GM18861 (cell line): ENCODE results near the gene SEMA6D.

Experiments
- ATAC-seq: cut with Tn5 transposase; IDR thresholded peaks from one replicate; pipeline ENCODE4 v1.9.1; 2021; ENCODE audit not compliant: unreplicated experiment

The SEMA6D gene, protein sequence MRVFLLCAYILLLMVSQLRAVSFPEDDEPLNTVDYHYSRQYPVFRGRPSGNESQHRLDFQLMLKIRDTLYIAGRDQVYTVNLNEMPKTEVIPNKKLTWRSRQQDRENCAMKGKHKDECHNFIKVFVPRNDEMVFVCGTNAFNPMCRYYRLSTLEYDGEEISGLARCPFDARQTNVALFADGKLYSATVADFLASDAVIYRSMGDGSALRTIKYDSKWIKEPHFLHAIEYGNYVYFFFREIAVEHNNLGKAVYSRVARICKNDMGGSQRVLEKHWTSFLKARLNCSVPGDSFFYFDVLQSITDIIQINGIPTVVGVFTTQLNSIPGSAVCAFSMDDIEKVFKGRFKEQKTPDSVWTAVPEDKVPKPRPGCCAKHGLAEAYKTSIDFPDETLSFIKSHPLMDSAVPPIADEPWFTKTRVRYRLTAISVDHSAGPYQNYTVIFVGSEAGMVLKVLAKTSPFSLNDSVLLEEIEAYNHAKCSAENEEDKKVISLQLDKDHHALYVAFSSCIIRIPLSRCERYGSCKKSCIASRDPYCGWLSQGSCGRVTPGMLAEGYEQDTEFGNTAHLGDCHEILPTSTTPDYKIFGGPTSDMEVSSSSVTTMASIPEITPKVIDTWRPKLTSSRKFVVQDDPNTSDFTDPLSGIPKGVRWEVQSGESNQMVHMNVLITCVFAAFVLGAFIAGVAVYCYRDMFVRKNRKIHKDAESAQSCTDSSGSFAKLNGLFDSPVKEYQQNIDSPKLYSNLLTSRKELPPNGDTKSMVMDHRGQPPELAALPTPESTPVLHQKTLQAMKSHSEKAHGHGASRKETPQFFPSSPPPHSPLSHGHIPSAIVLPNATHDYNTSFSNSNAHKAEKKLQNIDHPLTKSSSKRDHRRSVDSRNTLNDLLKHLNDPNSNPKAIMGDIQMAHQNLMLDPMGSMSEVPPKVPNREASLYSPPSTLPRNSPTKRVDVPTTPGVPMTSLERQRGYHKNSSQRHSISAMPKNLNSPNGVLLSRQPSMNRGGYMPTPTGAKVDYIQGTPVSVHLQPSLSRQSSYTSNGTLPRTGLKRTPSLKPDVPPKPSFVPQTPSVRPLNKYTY

DNA sequence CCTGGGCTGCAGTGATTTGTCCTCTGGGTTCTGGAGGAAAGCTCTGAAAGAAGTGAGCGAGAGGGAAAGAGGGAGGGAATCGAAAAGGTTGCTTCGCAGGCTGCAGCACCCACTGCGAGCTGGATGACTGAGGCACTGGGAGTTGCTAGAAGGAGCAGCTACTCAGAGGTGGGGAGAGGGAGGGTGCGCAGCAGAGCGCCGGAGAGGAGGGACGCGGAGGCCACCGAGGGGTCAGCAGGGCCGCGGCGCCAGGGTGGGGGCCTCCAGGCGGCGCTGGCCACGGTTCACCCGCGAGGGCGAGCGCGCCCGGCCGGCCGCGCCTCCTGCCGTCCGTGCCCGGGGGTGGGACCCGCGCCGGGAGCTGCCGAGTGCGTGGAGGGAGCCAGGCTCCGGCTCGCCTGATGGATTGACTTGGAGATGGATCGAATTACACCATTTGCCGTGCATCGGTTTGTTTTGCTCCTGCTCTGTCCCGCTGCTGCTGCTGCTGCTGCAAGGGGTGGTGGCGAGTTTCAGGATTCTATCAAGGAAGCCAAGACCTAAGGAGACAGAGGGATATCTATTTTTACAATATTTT, at the start of gene SEMA6D:
Gene SEMA6D (plus strand): TSS at position 470 of the 577 bp plus-strand sequence. CDS start 42,294 bp downstream, outside the sequence.
- ATAC-seq, result no peak

DNA sequence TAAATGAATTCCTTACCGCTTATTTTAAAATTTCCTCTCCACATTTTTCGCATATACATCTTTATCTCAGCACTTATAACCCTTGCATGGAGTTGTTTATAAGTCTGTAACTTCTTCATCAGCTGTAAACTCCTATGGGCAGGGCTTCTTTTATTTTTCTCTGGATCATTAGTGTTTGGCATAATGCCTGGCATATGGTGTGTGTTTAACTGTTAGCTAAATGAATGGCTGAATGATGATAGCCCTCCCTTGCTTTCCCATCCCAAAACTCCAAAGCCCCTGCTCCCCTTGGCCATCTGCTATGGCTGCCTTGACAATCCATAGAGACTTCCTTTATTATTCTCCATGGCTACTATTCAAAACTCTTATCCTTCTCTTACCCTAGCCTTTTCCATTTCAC, 48.1 kb upstream of the SEMA6D start:
- ATAC-seq, result no peak

DNA sequence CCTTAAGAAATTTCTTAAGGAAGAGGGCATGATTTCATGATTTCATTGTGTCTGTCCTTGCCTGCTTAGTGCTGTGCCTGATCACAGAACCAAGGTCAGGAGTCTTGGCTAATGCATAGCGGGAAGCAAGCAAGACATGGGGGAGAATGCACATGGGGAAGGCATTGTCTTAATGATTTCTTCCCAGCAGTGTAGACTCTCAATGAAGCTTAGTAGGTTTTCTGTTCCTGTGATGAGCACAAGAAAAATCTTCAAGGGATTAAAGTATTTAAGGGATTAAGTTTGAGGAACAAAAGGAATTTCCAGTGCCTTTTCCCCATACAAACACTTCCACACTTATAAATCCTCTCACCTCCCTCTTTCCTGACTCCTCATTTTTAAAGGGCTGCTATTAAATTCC, 46.9 kb upstream of the SEMA6D start:
- no peak for ATAC-seq

DNA sequence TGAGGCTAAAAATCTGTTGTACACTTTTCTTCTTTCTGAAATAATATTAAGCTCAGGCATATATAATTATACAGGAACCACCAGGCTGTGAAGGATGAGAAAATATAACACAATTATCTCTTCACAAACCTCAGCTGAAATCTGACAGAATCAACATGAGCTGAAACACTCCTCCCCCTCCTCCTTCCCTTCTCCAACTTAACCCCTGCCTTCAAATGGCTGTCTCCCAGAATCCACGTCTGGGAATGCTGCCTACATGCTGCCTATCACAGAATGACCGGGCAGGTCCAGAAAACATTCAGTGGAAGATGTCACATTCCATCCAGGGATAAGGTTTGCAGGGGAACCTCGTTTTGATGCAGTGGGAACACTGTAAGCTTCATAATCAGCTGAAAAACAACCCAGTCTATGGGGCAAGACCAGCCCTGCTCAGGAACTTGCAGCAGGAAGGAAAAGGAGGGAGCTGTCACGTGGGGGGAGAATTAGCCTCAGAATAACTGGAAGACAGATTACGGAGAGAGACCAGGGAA, 44.0 kb upstream of the SEMA6D start:
- no peak for ATAC-seq

DNA sequence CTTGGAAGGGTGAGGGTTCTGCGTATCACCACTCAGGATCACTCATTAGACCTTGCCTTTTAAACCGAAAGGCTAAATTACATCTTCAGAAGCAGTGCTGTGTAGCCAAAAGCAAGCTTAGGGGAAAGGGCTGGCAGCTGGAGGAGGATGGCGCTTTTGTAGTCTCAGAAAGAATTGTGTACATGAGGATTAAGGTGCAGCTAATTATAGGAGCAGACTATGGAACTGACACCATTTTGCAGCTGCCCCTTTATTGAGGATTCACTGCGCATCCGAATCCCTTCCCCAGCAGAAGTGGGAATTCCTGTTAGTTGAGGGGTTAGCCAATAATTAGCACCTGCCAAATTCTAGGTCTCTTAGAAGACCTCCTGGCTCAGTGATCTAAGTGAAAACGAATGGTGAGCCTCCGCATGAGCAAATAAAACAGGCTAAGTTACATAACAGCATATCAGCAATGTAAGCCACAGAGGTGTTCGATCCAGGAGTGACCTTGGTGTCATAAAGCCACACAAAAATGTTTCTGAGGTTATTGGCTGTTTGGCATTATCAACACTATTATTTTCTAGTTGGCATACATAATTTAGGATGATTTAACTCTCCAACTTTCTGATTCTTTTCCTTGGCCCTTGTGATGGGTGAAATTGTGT, 42.6 kb upstream of the SEMA6D start:
- no peak for ATAC-seq

DNA sequence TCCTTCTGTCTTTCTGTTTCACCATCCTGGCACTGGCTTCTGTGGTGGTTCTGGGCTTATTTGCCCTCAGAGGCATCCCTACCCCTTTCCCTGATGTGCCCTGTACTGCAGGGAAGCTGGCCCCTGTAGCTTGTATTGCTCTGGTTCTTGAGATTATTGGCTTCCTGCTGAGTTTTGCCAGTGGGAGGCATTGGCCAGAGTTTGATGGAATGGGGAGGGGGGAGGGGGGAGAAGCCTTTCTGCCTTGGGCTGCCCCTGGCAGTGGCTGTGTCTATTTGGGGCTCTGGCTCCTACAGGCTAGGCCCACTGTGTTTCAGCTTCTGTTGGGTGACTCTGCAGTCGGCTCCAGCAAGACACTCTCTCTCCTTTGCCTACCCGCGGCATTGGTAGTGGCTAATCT, 41.6 kb upstream of the SEMA6D start:
- no peak for ATAC-seq

DNA sequence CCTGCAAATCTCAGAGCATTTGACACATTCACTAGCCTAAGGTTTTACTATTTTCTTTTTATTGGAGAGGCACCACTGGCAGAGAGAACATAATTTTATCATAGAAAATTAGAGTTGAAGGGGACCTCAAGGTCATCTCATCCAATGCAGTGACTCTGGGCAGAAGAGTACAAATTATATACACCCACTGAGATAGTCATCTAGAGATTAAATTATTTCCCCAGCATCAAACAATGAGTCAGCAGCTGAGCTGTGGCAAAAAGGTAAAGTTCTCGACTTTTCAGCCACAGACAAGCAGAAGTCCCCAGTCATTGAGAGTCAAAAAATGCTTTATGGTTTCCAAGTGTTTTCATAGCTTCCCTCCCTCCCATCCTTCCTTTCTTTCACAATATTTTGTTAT, 39.3 kb upstream of the SEMA6D start:
- no peak for ATAC-seq

DNA sequence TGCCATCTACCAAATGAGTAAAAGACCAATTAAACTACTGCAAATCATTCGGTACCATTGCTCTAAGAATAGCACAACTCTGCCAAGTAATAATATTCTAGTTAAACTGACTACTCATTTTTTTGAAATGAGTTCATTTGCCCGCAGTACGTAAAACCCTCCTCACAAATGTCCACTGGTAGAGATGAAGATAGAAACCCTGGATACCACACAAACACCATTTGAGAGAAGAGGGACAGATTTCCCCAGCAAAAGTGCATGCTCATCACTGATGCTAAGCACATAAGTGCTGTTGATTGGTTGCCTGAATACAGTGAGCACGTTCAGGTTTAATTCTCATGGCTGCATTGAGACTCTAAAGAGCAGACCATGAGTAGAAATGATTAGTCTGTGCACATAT, 34.6 kb upstream of the SEMA6D start:
- ATAC-seq, result no peak

DNA sequence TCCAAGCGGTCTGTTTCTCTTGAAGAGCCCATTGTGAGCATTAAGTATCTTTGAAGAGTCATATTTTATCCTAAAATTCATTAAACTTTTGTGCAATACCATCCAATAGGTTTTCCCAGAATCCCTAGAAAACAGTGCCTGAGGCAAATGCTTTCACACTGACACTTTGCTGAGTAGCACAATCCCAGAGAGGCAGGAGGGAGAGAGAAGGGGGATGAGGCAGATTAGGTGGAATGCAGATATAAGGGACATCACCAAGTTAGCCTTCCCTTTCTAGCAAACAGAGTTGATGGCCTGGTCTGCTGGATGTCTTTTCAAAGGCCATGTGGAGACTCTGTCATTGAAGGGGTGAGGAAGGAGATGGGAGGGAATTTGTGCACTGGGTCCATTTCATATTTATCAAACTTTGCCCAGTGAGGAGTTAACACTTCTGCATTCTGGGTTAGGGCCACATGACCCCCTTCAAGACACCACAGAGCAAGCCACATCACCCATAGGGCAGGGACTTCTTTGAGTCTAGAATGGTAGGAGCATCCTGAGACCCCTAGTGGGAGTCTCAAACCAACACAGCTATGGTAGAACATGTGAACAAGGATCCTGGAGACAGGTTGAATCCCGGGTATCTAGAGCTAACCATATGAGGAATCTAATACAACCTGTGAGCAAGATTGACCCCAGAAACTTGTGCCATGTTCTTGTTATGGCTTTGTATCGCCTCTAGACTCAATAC, 32.0 kb upstream of the SEMA6D start:
- no peak for ATAC-seq

DNA sequence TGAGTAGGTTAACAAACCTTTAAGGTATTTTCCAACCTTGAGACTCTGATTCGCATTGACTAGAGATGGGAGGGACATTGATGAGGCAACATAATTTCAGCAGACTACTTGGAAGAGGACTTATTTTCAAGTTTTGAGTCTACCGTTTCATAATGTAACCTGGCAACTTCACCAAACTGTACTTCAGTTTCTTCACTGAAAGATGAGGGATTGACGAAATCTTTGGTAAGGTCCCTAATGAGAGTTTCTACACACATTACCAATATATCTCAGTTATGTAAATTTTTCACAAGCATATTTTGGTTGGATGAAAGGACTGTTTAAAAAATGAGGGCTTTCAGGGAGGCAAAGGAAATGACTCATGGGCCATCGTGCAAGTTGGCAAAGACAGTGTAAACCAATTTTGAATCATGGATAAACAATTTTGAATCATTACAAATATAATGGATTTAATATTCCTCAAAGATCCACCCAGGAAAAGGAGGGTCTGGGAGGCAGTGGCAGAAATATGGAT, 28.7 kb upstream of the SEMA6D start:
- no peak for ATAC-seq

DNA sequence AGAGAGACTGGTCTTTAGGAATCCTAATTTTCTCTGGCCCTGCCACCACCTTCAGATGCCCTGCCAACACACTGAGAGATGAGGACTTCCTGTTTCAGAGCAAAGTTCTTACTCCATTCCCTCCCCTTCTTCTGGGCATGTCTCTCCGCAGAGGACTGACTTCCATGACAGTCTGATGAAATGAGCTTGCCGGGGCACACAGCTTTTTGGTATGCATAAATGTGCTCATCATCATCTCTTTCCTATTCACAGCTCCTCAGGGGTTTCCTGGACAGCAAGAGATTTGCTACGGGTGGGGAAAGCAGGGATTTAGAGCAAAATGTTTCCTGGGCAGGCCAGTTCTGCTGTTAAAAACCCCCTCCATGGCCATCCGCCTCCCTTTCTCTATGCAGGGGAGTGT, 27.6 kb upstream of the SEMA6D start:
- ATAC-seq, result no peak

DNA sequence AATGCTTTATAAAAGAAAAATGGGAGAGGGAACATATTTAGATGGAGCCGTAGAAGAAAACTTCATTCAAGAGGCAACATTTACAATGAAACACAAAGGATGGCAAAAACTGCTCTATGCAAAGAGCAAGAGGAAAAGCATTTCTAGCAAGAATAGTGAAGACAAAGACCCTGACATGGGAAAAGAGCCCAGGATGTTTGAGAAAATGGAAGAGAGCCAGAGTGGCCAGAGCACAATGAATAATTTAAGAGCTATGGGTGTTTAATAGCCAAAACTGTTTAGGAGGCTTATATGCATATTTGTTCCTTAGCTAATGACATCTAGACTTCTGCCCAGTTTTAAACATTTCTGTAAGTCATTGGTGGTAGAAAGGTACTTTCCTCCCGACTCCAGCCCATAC, 25.4 kb upstream of the SEMA6D start:
- no peak for ATAC-seq

DNA sequence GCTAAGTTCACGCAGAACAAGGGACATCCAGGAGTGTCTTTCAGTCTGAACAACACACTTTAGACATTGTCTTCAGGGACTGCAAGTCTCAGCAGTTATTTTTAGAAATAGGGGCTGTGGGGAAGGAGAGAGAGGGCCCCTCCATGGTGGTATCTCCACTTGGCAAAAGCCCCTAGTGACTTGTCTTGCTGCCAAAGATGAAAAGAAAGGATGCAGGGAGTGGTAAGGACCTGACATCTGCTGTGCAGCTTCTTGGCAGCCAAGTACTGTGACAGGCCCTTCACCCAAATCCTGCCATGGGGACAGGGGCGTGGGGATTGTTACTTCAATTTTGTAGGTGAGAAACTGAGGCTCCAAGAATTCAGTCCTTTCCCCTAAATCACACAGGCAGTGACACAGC, 21.0 kb upstream of the SEMA6D start:
- ATAC-seq, result no peak

DNA sequence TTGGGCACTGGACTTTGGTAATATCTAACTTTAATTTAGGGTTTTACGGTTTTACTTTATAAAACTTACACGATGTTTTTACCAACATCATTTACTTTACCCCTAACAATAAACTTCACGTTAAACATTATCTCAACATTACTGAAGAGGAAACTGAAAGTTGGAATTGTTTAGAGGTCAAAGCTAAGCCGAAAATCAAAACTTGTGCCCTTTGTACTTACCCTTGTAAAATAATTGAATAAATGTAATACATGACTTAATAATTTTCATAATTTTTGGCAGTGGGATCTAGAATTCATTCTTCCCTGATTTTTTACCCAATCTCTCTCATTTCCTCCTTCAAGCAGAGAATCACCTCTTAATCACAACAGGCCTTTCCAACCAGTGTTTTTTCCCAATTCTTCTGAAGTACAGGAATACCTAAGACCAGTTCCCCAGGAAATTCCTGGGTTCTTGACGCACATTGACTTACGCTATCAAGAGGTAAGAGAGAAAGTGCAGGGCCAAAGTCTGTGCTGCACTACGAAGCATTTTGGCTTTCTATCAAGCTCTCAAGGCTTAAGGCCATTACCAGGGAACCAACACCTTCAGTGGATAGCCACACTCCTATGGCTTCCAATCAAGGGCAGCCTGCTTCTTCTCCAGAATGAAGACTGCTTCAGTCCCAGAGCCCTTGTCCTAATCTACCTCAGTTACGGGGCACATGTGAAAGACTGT, 11.9 kb upstream of the SEMA6D start:
- no peak for ATAC-seq

DNA sequence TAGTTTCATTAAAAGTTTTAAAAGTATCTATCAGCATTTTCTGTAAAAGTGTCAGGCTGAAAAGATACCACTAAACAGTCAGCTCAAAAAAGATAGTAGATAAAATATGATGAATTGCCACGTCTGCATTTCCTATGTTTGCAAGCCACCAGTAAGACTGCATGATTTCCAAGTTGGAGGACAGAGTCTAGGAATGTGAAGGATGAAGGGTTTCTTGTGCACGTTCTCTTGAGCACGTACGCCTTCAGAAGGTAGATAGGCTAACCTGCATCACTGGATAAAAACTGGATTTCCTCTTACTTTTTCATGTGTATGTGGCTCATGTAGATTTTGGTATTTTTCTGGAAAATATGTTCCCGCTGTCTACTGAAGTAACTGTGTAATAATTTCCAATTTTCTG, 9.9 kb upstream of the SEMA6D start:
- ATAC-seq, result no peak

DNA sequence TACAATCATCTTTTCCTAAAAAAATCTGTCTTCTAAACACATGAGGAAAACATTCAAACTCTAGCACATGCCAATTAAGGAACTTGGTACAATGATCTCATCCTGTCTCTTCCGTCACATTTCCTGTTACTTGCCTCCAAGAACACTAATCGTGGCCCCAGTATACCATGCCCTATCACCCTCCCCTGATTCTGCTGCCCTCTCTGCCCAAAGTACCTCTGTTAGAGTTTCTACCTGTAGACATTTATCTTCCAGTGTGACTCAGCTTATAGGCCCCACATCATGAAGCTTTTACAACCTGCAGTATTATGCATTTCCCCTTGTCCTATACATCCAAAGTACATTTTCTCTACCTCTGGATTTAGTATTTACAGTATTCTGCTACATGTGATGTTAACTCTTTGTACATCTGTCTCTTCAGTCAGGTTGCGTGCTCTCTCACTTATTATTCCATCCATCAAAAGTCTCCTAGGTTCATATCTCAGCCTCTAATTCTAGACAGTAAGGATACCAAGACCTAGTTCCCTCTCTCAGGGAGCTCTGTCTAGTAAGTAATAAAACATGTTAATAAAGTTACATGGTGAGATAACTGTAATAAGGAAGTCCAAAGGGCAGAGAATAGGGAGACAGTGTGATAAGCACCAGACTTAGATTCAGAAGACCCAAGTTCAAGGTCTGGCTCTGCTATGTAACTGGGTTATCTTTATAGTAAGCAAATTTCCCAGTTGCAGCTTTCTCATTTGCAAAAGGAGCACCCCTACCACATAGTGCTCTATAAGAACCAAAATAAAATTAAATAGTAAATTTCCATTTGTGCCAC, 8.9 kb upstream of the SEMA6D start:
- ATAC-seq, result no peak

DNA sequence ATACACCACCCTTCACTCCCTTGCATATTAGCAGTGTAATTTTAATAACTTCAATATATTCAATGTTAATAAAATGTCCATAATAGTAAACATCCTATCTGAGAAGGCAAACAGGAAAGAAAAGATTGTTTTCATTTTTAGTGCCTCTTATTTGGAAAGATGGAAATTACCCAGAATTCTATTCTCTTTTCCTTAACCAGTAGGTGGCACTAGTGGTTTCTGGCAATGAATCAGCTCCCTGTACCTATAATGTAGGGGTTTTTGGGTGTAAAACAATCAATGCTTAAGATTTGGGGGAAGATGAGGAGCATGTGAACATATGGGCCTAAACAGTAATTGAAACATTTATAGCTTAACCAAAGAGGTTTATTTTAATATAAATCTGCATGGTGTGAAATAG, 5.7 kb upstream of the SEMA6D start:
- no peak for ATAC-seq

DNA sequence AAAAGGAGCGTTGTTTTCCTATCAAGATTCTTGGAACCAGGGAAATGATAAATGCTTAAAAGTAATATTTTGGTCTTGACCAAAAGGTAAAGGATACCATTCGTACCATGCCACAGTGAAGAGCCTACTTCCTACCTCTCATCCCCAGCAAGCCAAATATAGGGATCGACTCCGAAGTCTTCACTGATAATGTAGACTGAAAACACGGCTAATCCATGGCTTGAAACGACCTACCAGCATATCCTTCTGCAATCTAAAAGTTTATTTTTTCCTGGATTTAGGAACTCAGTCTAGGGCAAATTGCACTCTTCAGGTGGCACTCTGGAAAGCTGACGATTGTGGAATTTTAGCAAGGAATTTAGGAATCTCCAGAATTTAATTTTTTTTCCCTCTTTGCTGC, 1.9 kb upstream of the SEMA6D start:
- no peak for ATAC-seq
